ENCODE measurements around the gene MCUB.

DNA sequence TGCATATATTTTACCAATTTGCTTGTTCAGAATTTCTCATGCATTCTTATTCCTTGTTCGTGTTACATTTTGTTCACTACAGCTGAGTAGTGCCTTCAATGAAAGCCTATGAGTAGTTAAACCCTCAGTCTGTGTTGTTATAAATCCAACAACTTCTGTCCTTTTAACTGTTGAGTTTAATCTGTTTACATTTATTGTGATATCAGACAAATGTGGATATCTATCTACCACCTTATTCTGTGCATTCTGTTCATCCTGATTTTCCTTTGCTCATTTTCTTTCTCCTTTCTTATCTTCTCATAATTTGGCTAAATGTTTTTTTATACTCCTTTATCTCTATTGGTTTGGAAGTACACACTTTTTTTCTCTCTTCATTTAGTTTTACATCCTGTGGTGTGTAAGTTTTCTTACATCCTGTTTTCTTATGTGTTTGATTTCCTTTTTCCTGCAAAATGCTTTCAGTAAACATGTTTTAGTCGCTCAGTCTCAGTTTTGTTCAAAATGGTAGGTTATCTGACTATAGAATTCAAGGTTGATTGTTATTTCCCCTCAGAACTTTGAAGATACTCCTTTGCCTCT lies 89.0 kb downstream of the MCUB start:
- TF ChIP-seq, protein P1, sequence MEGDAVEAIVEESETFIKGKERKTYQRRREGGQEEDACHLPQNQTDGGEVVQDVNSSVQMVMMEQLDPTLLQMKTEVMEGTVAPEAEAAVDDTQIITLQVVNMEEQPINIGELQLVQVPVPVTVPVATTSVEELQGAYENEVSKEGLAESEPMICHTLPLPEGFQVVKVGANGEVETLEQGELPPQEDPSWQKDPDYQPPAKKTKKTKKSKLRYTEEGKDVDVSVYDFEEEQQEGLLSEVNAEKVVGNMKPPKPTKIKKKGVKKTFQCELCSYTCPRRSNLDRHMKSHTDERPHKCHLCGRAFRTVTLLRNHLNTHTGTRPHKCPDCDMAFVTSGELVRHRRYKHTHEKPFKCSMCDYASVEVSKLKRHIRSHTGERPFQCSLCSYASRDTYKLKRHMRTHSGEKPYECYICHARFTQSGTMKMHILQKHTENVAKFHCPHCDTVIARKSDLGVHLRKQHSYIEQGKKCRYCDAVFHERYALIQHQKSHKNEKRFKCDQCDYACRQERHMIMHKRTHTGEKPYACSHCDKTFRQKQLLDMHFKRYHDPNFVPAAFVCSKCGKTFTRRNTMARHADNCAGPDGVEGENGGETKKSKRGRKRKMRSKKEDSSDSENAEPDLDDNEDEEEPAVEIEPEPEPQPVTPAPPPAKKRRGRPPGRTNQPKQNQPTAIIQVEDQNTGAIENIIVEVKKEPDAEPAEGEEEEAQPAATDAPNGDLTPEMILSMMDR (IDR thresholded peaks at IDR 0.05), result no peak
- TF ChIP-seq POLR2A (IDR thresholded peaks at IDR 0.05), result no peak
